NOMO-1 (cell line): ENCODE results near the gene LGALS7B.
"Not testable (repeated sequence)": the region's sequence is repeated elsewhere in the genome, so short reads cannot be mapped to it uniquely, and the experiment has no call there.

ENCODE experiments used
- DNase-seq, 2 experiments: peaks; one replicate each; lab custom pipeline; 2025; ENCODE audit not compliant: unreplicated experiment in 2 of 2; lab: John Stamatoyannopoulos, UW

The LGALS7B gene

GRCh38 chr19:38793671-38794070 lies 4.7 kb downstream of the LGALS7B start:
- no peak for DNase-seq

GRCh38 chr19:38795549-38795948 lies 6.5 kb downstream of the LGALS7B start:
- DNase-seq, result no peak

DNA sequence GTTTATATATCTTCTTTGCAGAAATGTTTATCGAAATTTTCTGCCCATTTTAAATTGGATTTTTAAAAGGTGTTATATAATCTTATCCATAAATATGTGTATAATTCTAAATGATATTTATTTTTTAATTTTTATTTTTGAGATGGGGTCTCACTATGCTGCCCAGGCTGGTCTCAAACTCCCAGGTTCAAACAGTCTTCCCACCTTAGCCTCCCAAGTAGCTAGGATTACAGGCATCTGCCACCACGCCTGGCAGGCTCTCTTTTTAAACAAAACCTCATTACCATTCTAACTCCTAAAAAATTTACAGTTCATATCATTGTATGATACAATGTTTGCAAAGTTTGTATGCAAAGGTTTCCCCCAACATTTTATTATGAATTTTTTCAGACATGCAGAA lies 7.2 kb downstream of the LGALS7B start:
- DNase-seq, result no peak

DNA sequence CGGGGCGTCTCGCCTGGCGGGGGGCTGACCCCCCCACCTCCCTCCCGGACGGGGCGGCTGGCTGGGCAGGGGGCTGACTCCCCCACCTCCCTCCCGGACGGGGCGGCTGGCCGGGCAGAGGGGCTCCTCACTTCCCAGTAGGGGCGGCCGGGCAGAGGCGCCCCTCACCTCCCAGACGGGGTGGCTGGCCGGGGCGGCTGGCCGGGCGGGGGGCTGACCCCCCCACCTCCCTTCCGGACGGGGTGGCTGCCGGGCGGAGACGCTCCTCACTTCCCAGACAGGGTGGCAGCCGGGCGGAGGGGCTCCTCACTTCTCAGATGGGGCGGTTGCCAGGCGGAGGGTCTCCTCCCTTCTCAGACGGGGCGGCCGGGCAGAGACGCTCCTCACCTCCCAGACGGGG lies 8.8 kb downstream of the LGALS7B start:
- not testable (repeated sequence) for DNase-seq

DNA sequence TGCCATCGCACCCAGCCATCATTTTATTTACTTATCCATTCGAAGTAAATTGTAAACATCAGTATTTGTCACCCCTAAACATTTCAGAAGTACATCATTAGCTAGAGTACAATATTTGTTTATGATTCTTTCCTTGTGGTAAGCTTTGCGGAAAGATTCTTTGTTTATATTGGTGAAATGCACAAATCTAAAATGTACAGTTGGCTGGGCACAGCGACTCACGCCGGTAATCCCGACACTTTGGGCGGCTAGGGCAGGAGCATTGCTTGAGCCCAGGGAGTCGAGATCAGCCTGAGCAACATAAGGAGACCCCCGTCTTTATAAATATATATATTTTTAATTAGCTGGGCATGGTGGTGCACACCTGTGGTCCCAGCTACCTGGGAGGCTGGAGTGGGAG lies 10.1 kb downstream of the LGALS7B start:
- no peak for DNase-seq

GRCh38 chr19:38800577-38801347 lies 11.8 kb downstream of the LGALS7B start:
- no peak for DNase-seq

DNA sequence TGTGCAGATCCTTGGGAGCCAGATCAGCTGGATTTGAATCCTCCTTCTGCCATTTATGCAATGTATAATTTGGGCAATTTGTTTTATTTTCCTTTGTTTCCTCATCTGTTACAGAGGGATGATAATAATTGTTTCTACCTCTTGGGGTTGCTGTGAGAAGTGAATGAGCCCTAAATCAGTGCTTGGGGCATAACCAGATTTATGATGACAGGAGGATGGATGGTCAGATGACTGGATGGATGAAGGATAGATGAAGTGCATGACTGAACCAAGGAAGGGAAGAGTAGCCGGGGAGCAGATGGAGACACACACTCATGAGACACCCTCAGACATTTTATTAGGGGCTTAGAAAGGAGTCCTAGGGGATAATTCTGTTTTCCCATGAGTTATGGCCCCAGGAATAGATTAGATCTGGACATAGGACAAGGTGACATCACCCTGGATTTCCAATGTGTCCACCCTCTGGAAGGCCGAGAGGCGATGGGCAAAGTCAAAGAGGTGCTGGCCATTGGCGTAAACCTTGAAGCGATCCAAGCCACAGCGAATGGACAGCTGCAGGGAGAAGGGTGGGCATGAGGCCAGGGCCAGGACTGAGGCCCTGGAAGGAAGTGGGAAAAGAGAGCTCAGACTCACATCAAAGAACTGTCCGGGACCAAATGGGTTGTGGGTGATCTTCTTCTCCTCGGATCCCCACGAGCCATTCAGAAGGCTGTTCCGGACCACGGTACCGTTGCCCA lies 12.5 kb downstream of the LGALS7B start:
- DNase-seq, result no peak

DNA sequence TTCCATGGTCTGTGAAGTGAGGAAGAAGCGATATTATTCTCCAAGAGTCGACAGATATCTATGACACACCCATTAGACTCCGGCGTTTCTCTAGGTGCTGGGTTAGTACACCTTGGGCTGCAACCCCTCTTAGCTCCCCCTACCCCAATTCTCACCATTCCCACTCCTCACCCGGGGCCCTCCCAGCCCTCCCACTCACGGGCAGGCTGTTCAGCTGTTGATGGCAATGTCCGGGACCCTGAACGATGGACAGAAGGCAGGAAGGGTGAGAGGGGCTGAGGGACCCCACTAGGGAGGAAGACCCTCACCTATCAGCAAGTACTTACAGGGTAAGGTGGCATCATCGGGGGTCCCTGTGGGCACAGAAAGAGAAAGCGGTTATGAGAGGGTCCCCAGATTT lies 14.5 kb downstream of the LGALS7B start:
- no peak for DNase-seq

- DNase-seq, result no peak
These were observed 16.2 kb downstream of the LGALS7B start for GRCh38 chr19:38805180-38805579.

DNA sequence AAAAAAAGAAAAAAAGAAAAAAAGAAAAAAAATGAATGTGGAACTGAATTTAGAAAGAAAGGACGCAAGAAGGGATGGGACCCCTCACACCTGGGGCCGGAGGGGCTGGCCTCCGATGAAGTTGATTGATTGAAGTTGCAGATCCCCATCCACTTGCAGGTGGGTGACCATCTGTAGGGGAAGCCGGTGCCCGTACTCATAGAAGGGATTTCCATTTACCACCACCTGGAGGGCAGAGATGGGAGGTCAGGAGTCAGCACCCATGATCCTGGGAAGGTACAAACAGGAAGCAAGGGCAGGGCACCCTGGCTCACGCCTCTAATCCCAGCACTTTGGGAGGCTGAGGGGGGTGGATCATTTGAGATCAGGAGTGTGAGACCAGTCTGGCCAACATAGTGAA lies 17.4 kb downstream of the LGALS7B start:
- no peak for DNase-seq

GRCh38 chr19:38807374-38808098 lies 18.5 kb downstream of the LGALS7B start:
- not testable (repeated sequence) for DNase-seq

DNA sequence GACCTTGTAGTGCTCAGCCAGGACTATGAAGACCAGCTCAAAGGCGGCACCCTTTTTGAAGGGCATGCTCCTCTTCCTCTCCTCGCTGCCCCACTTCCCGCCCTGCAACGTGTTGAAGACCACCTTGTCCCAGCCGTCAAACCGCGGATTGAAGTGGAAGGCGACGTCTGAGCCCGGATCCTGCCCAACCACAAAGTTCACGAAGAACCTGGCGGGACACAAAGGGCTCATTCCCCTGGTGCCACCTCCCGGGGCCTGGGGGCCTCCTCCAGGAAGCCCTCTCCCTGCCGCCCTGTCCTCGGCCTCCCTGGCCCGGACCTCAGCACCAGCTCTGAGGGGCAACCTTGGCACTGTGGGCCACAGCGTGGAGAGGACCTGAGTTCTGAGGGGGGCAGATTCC lies 19.7 kb downstream of the LGALS7B start:
- DNase-seq, result no peak

GRCh38 chr19:38809592-38810252 lies 20.7 kb downstream of the LGALS7B start:
- no peak for DNase-seq

- no peak for DNase-seq
These were observed 23.2 kb downstream of the LGALS7B start for GRCh38 chr19:38812009-38812840.

DNA sequence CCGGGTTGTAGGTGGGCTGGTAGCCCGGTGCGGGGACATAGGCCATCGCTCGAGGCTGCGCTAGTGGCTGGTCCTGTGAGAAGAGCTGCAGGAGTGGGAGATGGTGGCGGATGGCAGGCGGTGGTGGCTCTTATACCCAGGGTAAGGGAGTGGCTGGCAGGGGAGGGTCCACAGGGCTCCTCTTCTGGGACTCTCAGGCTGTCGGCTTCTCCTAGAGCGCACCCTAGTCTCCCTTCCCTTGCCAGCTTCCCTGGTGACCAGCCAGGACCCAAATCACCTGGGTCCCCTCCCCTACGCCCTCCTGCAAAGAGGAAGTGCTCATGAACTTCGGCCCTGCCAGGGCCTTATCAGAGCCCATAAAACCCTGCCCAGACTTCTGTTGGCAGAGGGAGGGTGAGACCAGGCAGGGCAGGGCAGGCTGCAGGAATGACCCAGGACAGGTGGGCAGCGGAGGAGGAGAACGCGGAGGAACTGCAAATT lies 23.9 kb downstream of the LGALS7B start, which contains the start of gene LGALS4:
LGALS4 (minus strand) TSS at position 105 of the 480 bp plus-strand sequence; CDS start at position 46, 59 bp downstream.
- DNase-seq, result no peak

- no peak for DNase-seq
These were observed 24.3 kb downstream of the LGALS7B start for GRCh38 chr19:38813323-38813722.

GRCh38 chr19:38813932-38814331 lies 24.9 kb downstream of the LGALS7B start:
- DNase-seq, result not testable (repeated sequence)

DNA sequence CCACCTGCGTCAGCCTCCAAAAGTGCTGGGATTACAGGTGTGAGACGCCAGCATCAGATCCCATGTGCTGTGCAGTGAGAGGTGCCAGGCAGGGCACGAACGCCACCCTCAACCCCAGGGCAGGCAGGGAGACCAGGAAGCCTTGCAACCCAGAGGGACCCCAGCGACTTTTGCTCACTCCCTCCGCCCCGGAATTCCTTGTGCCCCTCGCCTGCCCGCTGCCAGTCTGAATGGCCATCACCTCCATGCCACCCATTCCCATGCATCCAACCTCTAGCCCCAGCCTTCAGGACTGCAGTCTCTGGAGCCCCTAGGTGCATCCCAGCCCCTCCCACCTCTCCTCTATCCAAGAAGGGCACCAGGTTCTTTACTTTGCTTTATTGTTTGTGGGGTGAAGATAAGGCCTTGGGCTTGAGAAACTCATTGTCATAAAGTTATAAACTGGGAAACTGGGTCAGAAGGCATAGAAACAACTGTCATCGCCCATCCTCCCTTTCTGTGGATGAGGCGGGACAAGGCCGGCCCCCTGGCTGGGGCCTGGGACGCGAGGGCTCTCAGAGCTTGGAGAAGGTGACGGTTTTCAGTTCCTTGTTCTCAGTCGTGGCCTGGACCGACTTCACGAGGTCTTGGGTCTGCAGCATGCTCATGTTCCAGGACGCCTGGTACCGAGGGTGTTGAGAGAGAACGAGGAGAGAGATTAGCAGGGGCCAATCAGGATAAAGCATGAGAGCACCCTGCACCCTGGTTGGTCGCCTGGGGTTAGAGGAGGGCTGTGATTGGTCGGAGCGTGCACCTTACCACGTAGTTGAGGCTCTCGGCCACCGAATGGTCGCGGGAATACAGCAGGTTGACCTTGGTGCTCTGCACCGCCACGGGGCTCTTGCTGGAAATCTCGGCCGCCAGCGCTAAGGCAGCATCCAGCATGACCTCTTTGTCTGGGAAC lies 26.3 kb downstream of the LGALS7B start:
- DNase-seq, result no peak
